ENCODE results near the gene KRTDAP.

Gene KRTDAP, protein sequence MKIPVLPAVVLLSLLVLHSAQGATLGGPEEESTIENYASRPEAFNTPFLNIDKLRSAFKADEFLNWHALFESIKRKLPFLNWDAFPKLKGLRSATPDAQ

DNA sequence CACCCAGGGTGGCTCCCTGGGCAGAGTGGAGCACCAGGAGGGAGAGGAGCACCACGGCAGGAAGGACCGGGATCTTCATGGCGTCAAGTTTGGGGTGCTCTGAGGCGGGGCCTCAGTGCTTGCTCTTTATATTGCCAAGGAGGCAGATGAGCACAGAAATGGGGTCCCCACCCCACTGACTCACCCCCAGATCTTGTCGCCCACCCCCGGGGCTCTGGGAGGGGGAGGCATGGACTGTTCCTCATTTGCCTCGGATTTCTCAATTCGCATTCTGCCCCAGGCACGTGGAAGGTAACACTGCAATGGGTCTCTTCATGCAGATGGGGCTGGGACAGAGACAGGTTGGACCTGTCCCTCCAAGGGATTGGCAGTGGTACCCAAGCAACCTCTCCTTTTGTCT is at the start of gene KRTDAP:
Gene KRTDAP, minus strand, starts transcription at position 101 of the 400 bp plus-strand sequence. Its CDS starts 22 bp downstream, at position 79.
- DNase-seq (ENCODE audit: low read depth), result no peak

DNA sequence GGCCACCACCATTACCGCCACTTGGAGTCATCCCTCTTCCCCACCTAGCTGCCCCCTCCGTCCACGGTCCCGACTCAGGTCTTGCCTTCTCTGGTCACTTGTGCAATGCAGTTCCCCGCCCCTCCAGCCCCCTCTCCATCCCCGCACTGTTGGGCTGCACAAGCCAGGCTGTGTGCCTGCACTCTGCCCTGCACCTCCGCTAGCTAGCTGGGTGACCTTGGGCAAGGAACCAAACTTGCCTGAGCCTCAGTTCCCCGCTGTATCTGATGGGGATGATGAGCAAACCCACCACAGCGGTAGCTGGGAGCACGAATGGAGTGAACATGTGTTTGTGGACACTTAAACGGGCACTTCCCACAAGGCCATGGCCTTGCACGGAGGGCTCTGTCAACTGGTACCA is 49.6 kb upstream of the KRTDAP start:
- DNase-seq (ENCODE audit: low read depth), result no peak

DNA sequence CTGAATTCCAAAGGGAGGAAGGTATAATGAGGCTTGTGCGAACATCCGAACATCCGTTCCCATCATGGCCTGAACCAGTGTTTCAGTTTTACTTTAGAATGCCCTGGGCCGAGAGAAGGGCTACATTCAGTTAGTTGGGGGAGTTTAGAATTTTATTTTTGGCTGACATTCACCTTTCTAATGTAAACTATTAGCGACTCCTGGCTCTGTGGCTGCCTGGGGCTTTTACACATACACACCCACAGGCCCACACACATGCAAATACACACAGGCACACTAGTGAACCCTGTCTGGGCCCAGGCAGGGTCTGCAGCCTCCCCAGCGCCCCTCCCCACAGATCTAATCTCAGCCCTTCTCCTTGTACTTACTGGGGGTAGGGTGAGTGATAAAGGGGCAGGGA is 49.0 kb upstream of the KRTDAP start:
- no peak for DNase-seq (ENCODE audit: low read depth)

DNA sequence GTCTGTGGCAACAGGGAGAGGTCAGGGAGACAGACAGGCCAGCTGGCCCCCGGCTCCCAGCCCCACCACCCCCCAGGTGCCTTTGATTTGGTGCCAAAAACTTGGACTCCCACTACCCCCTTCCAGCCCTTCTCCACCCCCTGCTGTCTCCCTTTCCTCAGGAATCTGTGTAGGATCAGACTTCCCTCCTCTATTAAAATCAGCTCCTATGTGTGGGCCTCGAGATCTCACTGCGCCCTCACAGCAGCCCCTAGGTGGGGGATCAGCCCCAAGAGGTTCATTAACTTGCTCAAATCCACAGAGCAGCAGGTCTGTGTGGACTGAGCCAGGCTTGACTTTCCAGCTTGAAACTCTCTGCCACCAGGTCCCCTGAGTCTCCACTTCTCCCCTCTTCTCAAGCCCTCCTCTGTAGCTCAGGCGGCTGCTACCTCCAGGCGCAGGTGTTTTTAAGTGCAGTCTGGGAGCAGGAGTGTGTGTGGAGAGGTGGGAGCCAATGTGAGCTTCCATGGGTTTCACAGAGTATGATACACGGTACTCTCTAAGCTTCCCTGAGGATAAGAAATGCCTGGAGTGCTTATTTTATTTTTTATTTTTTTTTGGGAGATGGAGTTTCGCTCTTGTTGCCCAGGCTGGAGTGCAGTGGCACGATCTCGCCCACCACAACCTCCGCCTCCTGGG is 44.7 kb upstream of the KRTDAP start:
- DNase-seq (ENCODE audit: low read depth), result no peak

DNA sequence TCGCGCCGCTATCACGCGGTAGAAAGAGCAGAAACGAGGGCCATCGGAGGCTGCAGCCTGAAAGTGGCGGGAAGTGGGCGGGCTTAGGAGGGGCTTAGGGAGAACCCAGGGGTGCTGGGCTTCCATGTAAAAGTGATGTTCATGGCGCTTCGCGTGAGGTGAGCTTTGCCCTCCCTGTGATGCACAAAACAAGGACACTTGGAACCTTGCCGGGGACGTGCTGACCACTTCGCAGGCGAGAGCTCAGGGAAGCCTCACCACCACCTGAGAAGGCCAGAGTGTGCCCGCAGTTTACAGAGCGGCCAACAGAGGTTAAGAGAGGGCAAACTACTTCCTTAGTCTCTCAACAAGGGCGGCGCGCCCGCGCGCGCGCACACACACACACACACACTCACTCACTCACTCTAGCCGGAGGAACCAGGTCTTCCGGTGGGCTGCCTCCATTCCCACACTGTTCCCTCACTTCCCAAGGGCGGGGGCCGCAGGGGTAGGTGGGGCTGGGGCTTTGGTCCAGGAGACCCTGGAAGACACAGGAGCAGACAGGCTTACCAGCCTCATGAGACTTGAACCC is 43.6 kb upstream of the KRTDAP start:
- peak; percentile 38 for DNase-seq (ENCODE audit: low read depth)

DNA sequence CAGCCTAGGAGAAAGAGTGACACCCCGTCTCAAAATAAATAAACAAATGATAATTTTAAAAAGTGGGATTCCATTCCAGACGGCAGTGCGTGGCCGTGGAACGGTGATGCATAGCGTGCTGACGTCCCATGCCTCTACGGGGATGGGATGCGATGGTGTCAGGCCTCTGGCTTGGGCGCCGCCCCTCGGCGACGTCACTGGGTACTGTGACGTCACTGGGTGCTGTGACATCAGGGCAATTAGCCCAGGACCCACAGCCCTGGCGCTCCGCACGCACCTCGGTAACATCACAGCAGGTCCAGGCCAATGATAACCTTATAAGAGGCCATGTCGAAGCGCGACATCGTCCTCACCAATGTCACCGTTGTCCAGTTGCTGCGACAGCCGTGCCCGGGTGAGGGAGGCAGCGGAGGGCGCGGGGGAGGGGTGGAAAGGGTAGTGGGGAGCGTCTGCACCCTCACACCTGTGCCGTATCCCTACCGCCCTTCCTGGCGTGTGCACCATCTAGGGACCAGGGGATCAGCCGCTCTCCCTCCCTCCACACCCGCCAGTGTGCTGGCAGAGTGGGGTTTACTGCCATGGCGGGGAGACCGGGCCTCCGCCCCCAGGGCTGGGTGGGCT is 43.0 kb upstream of the KRTDAP start, which contains the start of gene GAPDHS:
Gene GAPDHS, plus strand, starts transcription at position 256 of the 621 bp plus-strand sequence. Its CDS starts 72 bp downstream, at position 328.
- DNase-seq (ENCODE audit: low read depth), result no peak

DNA sequence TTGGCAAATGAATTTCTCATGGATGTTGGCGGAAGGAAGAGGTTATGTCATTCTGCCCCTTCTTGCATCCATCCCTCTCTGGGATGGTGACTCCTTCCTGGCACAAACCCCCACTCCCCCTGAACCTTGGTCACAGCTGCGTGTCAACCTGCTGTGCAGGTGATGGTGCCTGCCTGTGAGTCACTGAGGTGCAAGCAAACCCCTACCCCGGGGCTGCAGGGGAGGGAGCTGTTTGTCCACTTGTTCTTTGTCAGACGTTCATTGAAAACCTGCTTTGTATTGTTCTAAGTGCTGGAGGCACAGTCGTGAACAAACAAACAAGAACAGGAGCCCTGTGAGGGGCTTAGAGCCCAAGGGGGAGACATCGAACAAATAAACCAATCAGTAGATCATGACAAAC is 41.0 kb upstream of the KRTDAP start:
- DNase-seq (ENCODE audit: low read depth), result no peak

DNA sequence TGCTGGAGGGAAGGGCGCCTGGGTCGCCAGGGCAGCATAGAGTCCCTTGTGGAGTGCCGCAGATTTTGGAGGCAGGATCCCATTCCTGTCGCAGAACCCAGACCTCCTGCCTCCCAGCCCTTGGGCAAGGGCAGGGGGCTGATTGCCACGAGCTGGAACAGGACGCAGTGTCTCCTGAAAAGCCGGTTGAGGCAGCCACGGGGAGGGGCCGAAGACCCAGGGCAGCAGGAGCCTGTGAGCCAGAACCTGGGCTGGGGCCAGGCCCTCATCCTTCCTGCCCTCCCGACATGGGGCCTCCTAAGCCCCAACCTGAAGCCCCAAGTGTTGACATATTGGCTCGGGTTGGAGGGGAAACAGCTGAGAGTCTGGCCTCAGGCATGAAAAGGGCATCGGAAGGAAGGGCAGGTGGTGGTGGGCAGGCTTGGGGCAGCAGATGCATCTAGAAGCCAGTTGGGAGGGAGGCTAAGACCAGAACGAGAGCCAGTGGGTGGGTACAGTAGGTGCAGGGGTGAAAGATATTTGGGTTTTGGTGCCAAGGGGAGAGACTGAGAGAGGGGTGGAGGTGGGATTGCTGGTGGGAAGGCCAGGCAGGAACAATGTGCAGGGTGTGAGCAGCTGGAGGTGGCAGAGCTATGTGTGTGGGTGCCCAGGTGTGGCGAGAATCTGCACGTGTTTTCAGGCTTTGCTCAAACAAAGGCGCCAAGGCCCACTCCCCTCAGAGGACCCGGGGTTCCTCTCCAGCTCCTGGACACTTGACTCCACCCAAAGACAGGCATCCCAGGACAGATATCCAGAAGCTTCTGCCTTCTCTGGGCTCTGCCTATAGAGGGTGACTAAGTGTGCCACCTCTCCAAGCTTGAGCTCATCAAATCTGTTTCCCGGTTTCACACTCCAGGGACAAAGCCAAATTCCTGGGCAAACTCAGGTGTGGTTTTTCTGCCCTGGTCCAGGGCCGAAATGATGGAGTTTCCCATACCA is 39.3 kb upstream of the KRTDAP start:
- no peak for DNase-seq (ENCODE audit: low read depth)

DNA sequence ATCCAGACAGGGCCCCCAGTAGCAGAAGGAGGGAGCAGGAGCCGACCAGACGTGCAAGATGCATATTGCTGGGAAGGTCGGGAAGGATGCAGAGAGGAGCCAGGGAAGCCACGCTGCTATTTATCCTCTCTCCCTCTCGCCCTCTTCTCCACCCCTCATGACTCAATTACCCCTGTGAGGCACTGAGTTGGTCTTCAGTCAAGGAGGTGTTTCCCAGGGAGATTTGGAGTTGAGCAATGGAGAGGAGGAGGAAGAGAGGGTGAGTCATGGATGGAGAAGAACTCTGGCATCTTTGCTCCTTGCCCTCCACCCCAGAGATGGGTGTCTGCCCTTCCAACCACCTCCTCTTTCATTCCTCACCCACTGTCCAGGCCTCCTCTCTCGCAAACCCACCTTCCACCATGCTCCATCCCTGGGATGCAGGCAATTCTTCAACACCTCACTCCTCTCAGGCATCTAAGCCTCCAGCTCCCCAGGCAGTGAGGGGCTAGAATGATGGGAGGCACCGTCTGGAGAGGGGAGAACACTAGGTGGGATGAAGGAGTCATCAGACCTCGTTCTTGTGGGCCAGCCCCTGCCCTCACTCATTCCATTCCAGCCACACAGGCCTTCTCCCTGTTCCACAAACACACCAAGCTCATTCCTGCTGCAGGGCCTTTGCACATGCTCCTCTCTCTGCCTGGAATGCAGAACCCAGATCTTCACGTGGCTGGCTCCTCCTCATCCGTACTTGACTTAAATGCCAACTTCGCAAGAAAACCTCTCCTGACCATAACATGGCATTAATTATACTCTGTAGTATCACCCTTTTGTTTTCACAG is 38.2 kb upstream of the KRTDAP start, which contains the start of gene SBSN:
Gene SBSN, minus strand, starts transcription at position 94 of the 821 bp plus-strand sequence. Its CDS starts 30 bp downstream, at position 64.
- peak; percentile 80 for DNase-seq (ENCODE audit: low read depth)

DNA sequence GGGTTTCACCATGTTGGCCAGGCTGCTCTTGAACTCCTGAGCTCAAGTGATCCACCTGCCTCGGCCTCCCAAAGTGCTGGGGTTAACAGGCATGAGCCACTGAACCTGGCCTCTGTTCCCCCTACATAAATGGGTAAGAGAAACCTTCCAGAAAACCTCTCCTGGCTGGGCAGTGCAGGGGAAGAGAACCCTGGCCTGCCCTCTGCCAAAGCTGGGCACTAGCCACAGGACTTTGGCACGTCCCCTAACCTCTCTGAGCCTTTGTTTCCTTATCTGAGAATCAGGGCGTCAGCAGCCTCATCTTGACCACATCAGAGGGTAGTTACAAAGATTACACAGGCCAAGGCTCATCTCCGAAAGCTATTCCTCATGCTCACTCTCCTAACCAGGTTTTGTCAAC is 35.6 kb upstream of the KRTDAP start:
- no peak for DNase-seq (ENCODE audit: low read depth)

DNA sequence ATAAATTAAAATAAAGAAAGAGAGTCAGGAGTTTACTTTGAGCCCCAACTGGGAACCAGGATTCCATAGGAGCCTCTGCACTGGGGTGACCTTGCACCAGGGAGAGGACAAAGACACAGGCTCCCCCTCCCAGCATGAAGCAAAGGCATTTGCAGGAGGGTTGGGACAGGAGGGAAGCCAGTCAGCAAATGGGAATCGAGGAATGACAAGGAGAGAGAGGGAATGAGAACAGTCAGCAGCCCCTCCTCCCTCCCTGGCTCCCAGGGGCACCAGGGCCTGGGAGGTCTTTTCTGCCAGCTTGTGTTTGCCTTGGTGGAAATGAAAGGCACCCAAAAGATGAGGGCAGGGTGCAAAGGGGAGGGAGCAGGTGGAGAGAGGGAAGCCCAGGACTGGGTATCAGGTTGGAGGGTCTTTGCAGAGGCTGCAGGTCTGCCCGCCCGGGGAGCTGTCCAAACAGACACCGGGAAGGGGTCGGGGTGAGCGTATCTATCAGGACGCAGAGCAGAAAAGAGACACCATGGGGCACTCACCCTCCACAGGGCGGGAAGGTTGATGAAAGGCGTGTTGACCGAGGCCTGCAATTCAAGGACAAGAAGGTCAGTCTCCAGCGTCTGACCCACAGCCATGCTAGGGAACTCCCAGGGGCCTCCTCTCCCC is 34.0 kb upstream of the KRTDAP start:
- no peak for DNase-seq (ENCODE audit: low read depth)

DNA sequence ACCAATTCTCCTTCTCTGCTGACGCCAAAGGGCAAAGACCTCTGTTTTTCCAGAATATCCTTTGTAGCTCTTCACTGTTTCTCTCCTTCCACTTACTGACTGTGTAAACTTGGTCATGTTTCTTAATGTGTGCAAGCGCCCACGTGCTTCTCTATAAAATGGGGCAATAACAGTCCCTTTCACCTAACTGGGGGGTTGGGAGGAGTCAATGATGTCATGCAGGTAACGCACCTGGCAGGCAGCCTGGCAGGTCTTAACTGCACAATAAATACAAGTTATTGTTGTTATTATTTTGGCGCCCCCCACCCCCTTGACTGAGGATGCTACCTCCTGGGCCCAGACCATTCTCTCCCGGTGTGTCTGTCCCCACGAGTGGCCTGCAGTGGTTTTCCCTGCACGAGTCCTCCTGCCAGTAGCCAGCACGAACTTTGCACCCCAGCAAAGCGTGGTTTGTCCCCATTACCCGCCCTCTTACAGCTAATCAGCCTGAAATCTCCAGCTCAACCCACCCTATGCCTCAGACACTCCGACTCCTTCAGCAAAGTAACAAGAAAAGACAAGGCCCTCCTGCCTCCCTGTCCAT is 32.6 kb upstream of the KRTDAP start:
- DNase-seq (ENCODE audit: low read depth), result no peak

DNA sequence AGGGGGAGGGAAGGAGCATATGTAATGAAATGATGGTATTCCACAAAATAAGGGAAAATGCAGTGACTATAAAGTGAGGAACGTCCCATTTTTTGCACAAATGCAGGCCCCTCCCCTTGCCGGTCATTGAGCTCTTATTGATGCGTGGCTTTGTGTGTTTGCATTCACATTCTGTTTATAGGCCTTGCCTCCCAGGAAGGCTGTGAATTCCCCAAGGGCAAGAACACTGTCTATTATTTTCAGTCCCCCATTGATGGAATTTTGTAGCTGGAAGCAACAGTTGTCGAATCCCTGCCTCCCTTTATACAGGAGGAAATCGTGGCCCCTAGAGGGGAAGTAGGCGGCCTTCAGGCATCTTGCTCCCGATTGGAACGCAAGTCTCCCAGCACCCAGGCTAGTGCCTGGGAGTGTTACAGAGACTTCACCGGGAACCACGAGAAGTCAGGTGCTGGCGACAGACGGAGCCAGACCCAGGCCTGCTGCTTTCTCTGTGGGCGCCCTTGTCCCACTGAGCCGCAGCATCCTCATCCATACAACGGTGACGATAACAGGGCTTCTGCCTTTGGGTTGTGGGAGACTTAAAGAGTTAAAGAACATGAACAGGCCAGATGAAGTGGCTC is 31.0 kb upstream of the KRTDAP start:
- no peak for DNase-seq (ENCODE audit: low read depth)

DNA sequence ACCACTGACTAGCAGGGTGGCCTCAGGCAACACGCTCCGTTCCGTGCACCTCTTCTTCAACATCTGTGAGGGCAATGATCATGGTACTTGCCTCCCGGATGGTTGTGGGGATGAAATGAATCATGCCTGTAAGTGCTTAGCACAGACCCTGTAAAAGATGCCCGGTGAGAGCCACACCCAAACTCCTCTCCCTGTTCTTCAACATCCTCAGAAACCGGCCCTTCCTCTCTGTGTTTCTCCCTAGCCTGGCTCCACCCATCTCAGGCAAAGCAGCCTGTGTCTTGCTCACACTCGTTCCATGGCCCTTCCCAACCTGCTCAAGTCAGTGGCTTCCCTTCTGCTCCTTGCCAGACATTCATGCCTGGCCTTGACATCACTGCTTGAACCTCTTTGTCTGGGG is 29.0 kb upstream of the KRTDAP start:
- peak; percentile 53 for DNase-seq (ENCODE audit: low read depth)

DNA sequence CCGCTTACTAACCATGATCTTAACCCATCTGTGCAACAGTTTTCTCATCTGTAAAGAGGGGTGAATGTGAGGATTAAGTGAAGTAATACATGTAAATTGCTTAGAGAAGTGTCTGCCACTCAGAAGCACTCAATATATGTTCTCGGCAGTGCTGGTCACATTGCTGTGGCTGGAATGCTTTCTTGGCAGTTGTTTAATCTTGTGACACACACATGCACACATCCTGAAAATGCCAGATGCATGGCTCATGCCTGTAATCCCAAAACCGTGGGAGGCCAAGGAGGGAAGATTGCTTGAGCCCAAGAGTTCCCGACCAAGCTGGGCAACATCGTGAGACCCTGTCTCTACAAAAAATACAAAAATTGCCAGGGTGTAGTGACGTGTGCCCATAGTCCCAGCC is 28.0 kb upstream of the KRTDAP start:
- DNase-seq (ENCODE audit: low read depth), result peak; percentile 94

DNA sequence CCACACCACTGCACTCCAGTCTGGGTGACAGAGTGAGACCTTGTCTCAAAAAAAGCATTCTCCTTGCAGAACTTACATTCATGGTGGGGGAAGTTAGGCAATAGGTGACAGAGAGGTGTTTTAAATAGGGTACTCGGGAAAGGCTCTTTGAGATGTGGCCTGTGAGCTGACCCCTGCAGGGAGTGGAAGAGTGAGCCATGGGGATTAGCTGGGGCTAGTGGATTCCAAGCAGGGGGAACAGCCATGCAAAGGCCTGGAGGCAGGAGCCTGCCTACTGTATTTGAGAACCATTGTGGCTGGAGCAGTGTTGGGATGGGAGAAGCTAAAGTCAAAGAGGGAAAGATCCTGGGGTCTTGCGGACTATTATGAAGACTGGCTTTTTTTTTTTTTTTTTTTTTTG is 27.1 kb upstream of the KRTDAP start:
- DNase-seq (ENCODE audit: low read depth), result no peak

DNA sequence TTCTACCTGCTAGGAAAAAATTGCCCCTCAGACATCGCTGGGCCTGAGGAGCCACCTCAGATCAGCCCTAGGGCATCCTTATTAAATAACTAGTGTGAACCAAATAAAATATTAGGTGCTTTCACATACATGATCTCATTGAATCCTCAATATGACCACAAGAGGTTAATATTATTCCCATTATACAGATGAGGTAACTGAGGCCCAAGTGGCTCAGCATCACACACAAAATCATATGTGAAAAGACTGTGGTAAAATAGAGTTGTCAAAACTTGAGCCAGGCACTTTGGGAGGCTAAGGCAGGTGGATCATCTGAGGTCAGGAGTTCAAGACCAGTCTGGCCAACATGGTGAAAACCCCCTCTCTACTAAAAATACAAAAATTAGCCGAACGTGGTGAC is 26.0 kb upstream of the KRTDAP start:
- no peak for DNase-seq (ENCODE audit: low read depth)

DNA sequence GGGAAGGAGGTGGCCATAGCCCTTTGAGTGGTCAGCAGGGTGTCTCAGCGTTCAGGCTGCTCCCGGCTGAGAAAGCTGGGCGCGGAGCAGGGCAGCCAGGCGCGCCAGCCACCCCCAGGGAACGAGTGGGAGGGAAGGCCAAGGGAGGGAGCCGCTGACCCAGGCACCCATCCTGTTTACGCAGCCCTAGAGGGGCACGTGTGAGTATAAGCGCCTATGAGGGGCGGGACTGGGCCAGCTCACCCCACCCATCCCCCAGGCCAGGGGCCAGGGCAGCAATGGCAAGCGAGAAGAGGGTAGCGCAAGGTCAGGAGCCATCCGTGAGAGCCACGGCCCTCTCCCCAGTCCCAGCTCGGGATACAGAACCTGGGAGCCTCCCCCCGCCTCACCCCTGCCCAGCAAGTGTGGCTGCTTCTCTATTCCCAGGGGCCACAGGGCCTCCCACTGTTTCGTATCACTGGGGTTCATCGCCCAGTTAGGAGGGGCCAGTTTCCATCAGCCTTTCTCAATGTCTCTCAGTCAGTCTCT is 24.1 kb upstream of the KRTDAP start:
- peak; percentile 55 for DNase-seq (ENCODE audit: low read depth)

DNA sequence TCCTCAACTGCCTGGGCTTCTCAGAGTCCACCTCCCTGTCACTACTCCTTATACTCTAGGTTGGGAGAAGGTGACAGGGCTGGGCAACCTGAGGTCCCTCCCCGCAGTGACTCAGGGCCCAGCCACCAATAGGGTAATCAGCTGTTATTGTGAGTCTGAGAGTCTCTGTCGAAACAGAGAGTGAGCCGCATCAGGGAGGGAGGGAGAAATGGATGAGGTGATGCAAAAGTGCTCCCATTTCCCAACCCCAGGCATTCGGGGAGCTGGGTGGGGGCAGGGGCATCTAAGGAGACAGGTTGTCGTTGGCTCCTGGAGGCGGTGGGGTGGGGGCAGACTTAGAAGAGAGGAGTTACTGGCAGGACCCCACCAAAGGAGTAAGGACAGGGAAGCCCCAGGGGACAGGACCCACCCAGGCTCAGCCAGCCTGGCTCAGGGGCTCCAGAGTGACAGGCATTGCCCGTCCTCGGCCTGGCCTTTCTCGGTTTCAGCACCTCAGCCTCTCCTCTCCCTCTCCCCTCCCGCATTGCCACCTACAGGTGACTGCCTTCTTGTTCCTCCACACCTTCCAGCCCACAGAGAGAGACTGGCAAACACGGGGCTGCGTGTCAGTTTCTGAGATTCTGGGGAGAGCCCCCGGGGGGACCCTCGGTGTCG is 23.5 kb upstream of the KRTDAP start, which contains the start of gene DMKN:
Gene DMKN, minus strand, starts transcription at position 22 of the 654 bp plus-strand sequence. CDS start 174 bp downstream, outside the sequence.
- peak; percentile 65 for DNase-seq (ENCODE audit: low read depth)

Data from ELR (cell line).